Measurements from ENCODE around the gene KSR2. TPM values are rescaled to one million over a fixed set of nuclear protein-coding genes. Genes with fewer than 3 reads are reported as not detected.

The KSR2 gene
- total and polyA plus RNA-seq, 2 of the 4 experiments (the other 2 are of a cell fraction), result not detected

- Histone ChIP-seq H3K9me3 (ENCODE audit: control insufficient read depth, insufficient read depth, low read length) (peaks cover 17% of the 10 kb centered on the region), H3K23ac (ENCODE audit: low read depth, low read length) (no peak overlapping the region), H2AK5ac (ENCODE audit: low read depth, low read length) (no peak overlapping the region), H2AFZ (replicated peaks; ENCODE audit: low read length, poor library complexity) (no peak overlapping the region), H3K9ac (ENCODE audit: low read depth, low read length) (no peak overlapping the region), H3K4me1 (ENCODE audit: control insufficient read depth, insufficient read depth, low read length) (no peaks in the 10 kb centered on the region), H4K5ac (ENCODE audit: low read depth, low read length) (no peak overlapping the region), H3K9me1 (ENCODE audit: insufficient read depth, low read length) (no peaks in the 10 kb centered on the region), H3K36me3 (ENCODE audit: control insufficient read depth, insufficient read depth, low read length) (no peaks in the 10 kb centered on the region), H2BK15ac (ENCODE audit: low read depth, low read length) (no peak overlapping the region), H4K91ac (ENCODE audit: insufficient read depth, low read depth, low read length) (no peak overlapping the region), H3K79me1 (ENCODE audit: low read depth in 1 of 2, low read length in 2 of 2) (no peaks in the 10 kb centered on the region), H3K4me2 (ENCODE audit: low read depth, low read length) (no peak overlapping the region), H3K4me3 (ENCODE audit: insufficient read depth, low read depth, low read length) (no peak overlapping the region), H3K27ac (ENCODE audit: insufficient read depth, low read length) (no peak overlapping the region), H4K20me1 (ENCODE audit: insufficient read depth, low read length) (no peaks in the 10 kb centered on the region), H3K56ac (ENCODE audit: extremely low read depth, insufficient read depth, low read length) (no peak overlapping the region), H3K27me3 (ENCODE audit: control insufficient read depth, insufficient read depth, low read length) (no peaks in the 10 kb centered on the region), H2BK120ac (ENCODE audit: low read depth, low read length) (no peak overlapping the region), H3K14ac (replicated peaks; ENCODE audit: low read depth, low read length) (no peak overlapping the region), H3K4ac (ENCODE audit: low read depth, low read length) (no peak overlapping the region), H2BK5ac (ENCODE audit: low read depth, low read length, poor library complexity, severe bottlenecking) (no peak overlapping the region), H3K18ac (ENCODE audit: low read depth, low read length) (no peak overlapping the region), H2AK9ac (replicated peaks; ENCODE audit: low read depth, low read length, poor library complexity) (no peak overlapping the region), H2BK20ac (ENCODE audit: low read depth, low read length) (no peak overlapping the region), H4K8ac (ENCODE audit: low read depth in 2 of 2, low read length in 2 of 2) (no peak overlapping the region)
- dilution Hi-C loops (cut with HindIII; ENCODE audit: low sequenced_read_pairs, unreplicated experiment), result no loop called here
- in situ Hi-C loops (cut with MboI; ENCODE audit: low sequenced_read_pairs), result no loop called here
- no peak for TF ChIP-seq MAFK (IDR thresholded peaks at IDR 0.05; ENCODE audit: low read depth, low read length)
- TF ChIP-seq, protein P1, sequence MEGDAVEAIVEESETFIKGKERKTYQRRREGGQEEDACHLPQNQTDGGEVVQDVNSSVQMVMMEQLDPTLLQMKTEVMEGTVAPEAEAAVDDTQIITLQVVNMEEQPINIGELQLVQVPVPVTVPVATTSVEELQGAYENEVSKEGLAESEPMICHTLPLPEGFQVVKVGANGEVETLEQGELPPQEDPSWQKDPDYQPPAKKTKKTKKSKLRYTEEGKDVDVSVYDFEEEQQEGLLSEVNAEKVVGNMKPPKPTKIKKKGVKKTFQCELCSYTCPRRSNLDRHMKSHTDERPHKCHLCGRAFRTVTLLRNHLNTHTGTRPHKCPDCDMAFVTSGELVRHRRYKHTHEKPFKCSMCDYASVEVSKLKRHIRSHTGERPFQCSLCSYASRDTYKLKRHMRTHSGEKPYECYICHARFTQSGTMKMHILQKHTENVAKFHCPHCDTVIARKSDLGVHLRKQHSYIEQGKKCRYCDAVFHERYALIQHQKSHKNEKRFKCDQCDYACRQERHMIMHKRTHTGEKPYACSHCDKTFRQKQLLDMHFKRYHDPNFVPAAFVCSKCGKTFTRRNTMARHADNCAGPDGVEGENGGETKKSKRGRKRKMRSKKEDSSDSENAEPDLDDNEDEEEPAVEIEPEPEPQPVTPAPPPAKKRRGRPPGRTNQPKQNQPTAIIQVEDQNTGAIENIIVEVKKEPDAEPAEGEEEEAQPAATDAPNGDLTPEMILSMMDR (conservative IDR thresholded peaks at IDR 0.05; ENCODE audit: low read depth, low read length), result peak; percentile 36
- no peak for TF ChIP-seq POLR2A (IDR thresholded peaks at IDR 0.05; ENCODE audit: low read depth, low read length)
- TF ChIP-seq ELK1 (IDR thresholded peaks at IDR 0.05; ENCODE audit: borderline replicate concordance, low read depth, low read length), result no peak
- ATAC-seq (ENCODE audit: low read depth), result no peak
- CTCF ChIA-PET, result no interaction called here
- no TSS peak for BruUV-seq (replicated peaks)
- 16% methylated on average over 8 of the region's 12 CpGs; no CpG with 5 or more reads in 1 of the 2 experiments for WGBS, 2 experiments (ENCODE audit: extremely low coverage in 2 of 2, insufficient read length in 1 of 2)
- DNase-seq, result no peak
- intact Hi-C loops (cut with micrococcal nuclease), result loop anchor here (1.0 to 2.0 kb wide), 2 partner anchors 220 to 375 kb away; no protein-coding TSS in a partner anchor
- POLR2A ChIA-PET (ENCODE audit: unreplicated experiment), result no interaction called here
Measured at GRCh38 chr12:117587631-117588287, 381.0 kb downstream of the KSR2 start.

Measured in IMR-90 (cell line).